ENCODE measurements around the gene SAMM50. TPM values are rescaled to one million over a fixed set of nuclear protein-coding genes. Genes with fewer than 3 reads are reported as not detected.

The SAMM50 gene
- total and polyA plus RNA-seq, 2 donors (not counting 1 experiment from before 2014, with no cell fraction given): 32.9 to 45.7 TPM

DNA sequence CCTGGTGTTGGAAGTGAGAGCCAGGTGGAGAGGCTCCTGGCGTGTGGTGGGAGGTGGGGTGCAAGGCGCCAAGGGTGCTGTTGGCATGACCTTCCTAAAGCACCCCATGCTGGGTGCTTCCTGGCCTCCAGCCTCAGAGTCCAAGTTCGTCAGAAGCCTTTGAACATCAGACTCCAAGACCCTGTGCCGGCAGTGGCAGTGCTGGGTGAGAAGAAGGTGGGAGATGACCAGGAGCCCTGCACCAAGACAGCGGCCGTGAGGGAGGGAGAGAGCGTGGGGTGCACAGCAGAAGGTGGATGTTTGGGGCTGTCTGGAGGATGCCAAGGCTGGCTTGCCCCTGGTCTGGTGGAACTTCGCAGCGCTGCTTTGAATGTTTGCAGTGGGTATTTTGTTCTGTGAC lies 39.2 kb downstream of the SAMM50 start:
- Histone ChIP-seq H3K9ac (ENCODE audit: insufficient read depth, low read length) (no peak overlapping the region), H2AFZ (ENCODE audit: low read length) (no peak overlapping the region), H3K36me3 (ENCODE audit: control insufficient read depth, insufficient read depth, low read length) (peaks cover 17% of the 10 kb centered on the region), H3K4me1 (ENCODE audit: control insufficient read depth, extremely low read depth, insufficient read depth, low read length) (peaks cover 3% of the 10 kb centered on the region), H3K79me2 (ENCODE audit: control insufficient read depth, insufficient read depth, low read length) (no peaks in the 10 kb centered on the region), H3K9me3 (ENCODE audit: control insufficient read depth, insufficient read depth, low read depth, low read length) (no peaks in the 10 kb centered on the region), H3K27me3 (ENCODE audit: control insufficient read depth, insufficient read depth, low read length) (no peaks in the 10 kb centered on the region), H3K4me2 (ENCODE audit: extremely low read depth, insufficient read depth, low read length) (no peak overlapping the region), H4K20me1 (ENCODE audit: control insufficient read depth, extremely low read depth, insufficient read depth, low read length) (no peaks in the 10 kb centered on the region), H3K4me3 (replicated peaks in 1 of 4; ENCODE audit: control extremely low read depth in 1 of 4, insufficient read depth in 1 of 4, low read depth in 3 of 4, low read length in 4 of 4) (no peak overlapping the region), H3K27ac (ENCODE audit: insufficient read depth, low read length) (no peak overlapping the region)
- DNase-seq (ENCODE audit: low read depth in 2 of 2): no peak
- TF ChIP-seq CTCF (conservative IDR thresholded peaks at IDR 0.05 in 1 of 2, IDR thresholded peaks at IDR 0.05 in 1 of 2; ENCODE audit: low read depth in 1 of 2, low read length in 2 of 2) (no peak), EZH2 (IDR thresholded peaks at IDR 0.05; ENCODE audit: low read length, missing control alignments) (no peak)

DNA sequence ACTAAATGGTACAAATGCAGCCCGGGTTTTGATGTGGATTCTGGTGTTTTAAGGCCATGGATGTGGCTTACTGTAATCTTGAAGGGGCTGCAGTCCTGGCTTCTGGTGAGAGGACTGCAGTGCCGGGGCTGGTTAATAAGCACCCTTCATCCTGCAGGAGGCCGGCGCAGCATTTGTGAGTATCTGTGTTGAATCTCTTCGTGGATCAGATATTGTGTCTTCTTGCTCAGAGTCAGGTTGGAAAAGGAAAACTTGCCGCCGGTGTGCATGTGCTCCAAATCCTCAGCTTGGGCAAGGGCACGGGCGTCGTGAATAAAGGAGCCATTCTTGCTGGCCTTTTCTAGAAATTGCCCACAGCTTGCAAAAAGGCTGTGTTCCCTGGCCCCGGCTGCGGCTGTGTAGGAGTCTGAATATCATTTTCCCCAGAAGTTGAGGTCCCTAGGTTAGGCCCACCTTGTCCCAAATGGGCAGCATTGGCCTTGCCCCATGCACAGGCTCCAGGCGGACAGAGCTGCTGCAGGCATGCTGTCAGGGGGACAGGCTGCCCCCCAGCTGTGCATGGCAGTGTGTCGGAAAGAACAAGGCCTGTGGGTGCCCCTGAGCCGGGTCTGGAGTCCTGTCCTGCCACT lies 39.9 kb downstream of the SAMM50 start:
- Histone ChIP-seq H3K79me2 (ENCODE audit: control insufficient read depth, insufficient read depth, low read length) (no peaks in the 10 kb centered on the region), H3K9me3 (ENCODE audit: control insufficient read depth, insufficient read depth, low read depth, low read length) (no peaks in the 10 kb centered on the region), H3K9ac (ENCODE audit: insufficient read depth, low read length) (no peak overlapping the region), H3K4me3 (replicated peaks in 1 of 4; ENCODE audit: control extremely low read depth in 1 of 4, insufficient read depth in 1 of 4, low read depth in 3 of 4, low read length in 4 of 4) (no peak overlapping the region), H3K36me3 (ENCODE audit: control insufficient read depth, insufficient read depth, low read length) (peaks cover 17% of the 10 kb centered on the region), H3K4me1 (ENCODE audit: control insufficient read depth, extremely low read depth, insufficient read depth, low read length) (peaks cover 3% of the 10 kb centered on the region), H3K4me2 (ENCODE audit: extremely low read depth, insufficient read depth, low read length) (no peak overlapping the region), H3K27ac (ENCODE audit: insufficient read depth, low read length) (no peak overlapping the region), H4K20me1 (ENCODE audit: control insufficient read depth, extremely low read depth, insufficient read depth, low read length) (no peaks in the 10 kb centered on the region), H3K27me3 (ENCODE audit: control insufficient read depth, insufficient read depth, low read length) (no peaks in the 10 kb centered on the region), H2AFZ (ENCODE audit: low read length) (no peak overlapping the region)
- TF ChIP-seq EZH2 (IDR thresholded peaks at IDR 0.05; ENCODE audit: low read length, missing control alignments) (no peak), CTCF (conservative IDR thresholded peaks at IDR 0.05 in 1 of 2, IDR thresholded peaks at IDR 0.05 in 1 of 2; ENCODE audit: low read depth in 1 of 2, low read length in 2 of 2) (no peak)
- no peak for DNase-seq (ENCODE audit: low read depth in 2 of 2)

- H3K36me3 ChIP-seq (ENCODE audit: control insufficient read depth, insufficient read depth, low read length): peaks cover 17% of the 10 kb centered on the region
- H2AFZ ChIP-seq (ENCODE audit: low read length): no peak overlapping the region
- no peak for DNase-seq (ENCODE audit: low read depth in 2 of 2)
- H3K4me1 ChIP-seq (ENCODE audit: control insufficient read depth, extremely low read depth, insufficient read depth, low read length): peaks cover 3% of the 10 kb centered on the region
- H3K4me3 ChIP-seq (replicated peaks in 1 of 4; ENCODE audit: control extremely low read depth in 1 of 4, insufficient read depth in 1 of 4, low read depth in 3 of 4, low read length in 4 of 4): no peak overlapping the region
- no peaks in the 10 kb centered on the region for H3K79me2 ChIP-seq (ENCODE audit: control insufficient read depth, insufficient read depth, low read length)
- H3K27ac ChIP-seq (ENCODE audit: insufficient read depth, low read length): no peak overlapping the region
- no peaks in the 10 kb centered on the region for H3K9me3 ChIP-seq (ENCODE audit: control insufficient read depth, insufficient read depth, low read depth, low read length)
- TF ChIP-seq EZH2 (IDR thresholded peaks at IDR 0.05; ENCODE audit: low read length, missing control alignments) (no peak), CTCF (conservative IDR thresholded peaks at IDR 0.05 in 1 of 2, IDR thresholded peaks at IDR 0.05 in 1 of 2; ENCODE audit: low read depth in 1 of 2, low read length in 2 of 2) (no peak)
- H3K9ac ChIP-seq (ENCODE audit: insufficient read depth, low read length): no peak overlapping the region
- no peaks in the 10 kb centered on the region for H4K20me1 ChIP-seq (ENCODE audit: control insufficient read depth, extremely low read depth, insufficient read depth, low read length)
- no peak overlapping the region for H3K4me2 ChIP-seq (ENCODE audit: extremely low read depth, insufficient read depth, low read length)
- no peaks in the 10 kb centered on the region for H3K27me3 ChIP-seq (ENCODE audit: control insufficient read depth, insufficient read depth, low read length)
These were observed 40.5 kb downstream of the SAMM50 start for GRCh38 chr22:43995798-43996169.
